LNCaP clone FGC (cell line): ENCODE results near the gene KLHDC7B.
A peak's percentile ranks its signal among the peaks of the same experiment; 100 is the strongest.

Experiments used
- DNase-seq: peaks from one replicate; pipeline ENCODE4 v3.0.0-alpha.2; 2011; ENCODE audit warnings: low read depth
- H3K4me3 ChIP-seq: 2 replicates; pipeline ENCODE4 v1.5.1; 2011; ENCODE audit warnings: mild to moderate bottlenecking, low read depth, low read length, control low read depth
- TF ChIP-seq, protein P1 (sequence below): IDR thresholded peaks from 2 replicates; pipeline ENCODE4 v1.5.1; 2012; ENCODE audit warnings: mild to moderate bottlenecking; ENCODE audit not compliant: control insufficient read depth, insufficient read depth; ENCODE audit errors: extremely low read depth

The KLHDC7B gene

DNA sequence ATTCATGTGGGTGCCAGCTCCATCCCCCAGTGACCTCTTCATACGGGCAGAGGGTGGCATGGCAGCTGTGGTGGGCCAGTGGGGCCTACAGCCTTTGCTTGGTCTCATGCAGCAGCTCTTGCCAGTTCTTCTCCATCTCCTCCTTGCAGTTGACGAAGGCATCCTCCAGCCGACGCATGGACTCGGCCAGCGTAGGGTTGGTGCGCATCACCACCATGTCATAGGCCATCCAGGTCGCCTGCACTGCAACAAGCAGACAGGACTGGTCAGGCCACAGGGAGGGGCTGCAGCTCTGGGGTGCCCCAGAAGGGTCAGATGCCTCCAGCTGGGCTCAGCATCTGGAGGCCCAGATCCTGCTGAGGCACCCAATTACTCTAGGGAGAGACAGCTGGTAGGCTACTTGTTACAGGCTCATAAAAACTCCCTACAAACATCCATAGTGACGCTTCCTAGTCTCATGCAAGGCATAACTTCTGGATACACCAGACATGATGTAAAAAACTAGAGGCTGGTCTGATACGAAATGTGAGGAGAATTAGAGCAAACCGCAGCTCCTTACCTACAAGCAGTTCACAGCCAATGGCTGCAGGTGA is 5.6 kb downstream of the KLHDC7B start:
- DNase-seq, result no peak
- H3K4me3 ChIP-seq, result no peak overlapping the region
- TF ChIP-seq, protein P1, sequence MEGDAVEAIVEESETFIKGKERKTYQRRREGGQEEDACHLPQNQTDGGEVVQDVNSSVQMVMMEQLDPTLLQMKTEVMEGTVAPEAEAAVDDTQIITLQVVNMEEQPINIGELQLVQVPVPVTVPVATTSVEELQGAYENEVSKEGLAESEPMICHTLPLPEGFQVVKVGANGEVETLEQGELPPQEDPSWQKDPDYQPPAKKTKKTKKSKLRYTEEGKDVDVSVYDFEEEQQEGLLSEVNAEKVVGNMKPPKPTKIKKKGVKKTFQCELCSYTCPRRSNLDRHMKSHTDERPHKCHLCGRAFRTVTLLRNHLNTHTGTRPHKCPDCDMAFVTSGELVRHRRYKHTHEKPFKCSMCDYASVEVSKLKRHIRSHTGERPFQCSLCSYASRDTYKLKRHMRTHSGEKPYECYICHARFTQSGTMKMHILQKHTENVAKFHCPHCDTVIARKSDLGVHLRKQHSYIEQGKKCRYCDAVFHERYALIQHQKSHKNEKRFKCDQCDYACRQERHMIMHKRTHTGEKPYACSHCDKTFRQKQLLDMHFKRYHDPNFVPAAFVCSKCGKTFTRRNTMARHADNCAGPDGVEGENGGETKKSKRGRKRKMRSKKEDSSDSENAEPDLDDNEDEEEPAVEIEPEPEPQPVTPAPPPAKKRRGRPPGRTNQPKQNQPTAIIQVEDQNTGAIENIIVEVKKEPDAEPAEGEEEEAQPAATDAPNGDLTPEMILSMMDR, result no peak

DNA sequence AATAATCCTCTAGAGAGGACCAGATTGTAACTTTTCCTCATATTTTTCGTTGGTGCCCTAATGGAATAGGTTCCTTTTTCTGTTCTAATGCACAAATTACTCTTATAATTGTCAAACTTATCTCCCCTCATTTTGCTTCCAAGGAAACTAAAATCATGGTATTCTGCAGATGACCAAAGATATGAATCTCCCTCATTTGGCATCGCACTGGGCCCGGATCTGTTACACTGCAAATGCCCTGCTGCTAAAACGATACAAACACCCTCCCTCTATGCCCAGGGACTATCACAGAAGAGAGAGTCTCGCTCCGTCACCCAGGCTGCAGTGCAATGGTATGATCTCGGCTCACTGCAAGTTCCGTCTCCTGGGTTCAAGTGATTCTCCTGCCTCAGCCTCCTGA is 7.6 kb downstream of the KLHDC7B start:
- no peak overlapping the region for H3K4me3 ChIP-seq
- TF ChIP-seq, protein P1, result no peak
- no peak for DNase-seq

DNA sequence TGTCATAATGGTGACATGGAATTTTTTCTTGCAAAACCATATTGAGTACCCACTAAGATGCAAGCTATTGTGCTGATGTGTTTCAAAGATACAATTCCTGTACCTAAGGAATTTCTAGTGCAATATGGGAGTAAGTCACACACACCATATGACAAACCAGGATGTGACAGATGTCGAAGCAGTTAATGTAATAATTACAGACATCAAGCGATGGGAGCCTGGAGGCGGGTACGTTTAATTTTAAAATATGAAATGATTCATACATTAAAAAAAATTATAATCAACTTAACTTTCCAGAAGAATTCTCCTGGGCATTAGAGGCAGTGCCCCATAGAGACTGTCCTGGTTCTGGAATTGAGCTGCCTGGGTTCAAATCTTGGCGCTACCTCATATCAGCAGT is 11.0 kb downstream of the KLHDC7B start:
- no peak for DNase-seq
- TF ChIP-seq, protein P1, result no peak
- no peak overlapping the region for H3K4me3 ChIP-seq

DNA sequence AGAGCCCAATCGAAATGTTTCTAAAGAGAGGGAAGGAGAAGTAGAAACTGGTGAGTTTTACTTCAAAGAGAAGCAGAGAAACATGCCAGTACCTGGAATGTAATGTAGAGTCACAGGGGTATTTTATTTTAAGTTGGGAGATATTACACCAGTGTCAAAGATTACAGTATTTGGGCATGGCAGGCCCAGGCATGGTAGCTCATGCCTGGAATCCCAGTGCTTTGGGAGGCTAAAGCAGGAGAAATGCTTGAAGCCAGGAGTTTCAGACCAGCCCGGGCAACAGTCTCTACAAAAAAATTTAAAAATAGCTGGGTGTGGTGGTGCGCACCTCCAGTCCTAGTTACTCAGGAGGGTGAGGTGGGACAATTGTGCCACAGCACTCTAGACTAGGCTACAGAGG is 14.3 kb downstream of the KLHDC7B start:
- H3K4me3 ChIP-seq, result no peak overlapping the region
- TF ChIP-seq, protein P1, result no peak
- no peak for DNase-seq

DNA sequence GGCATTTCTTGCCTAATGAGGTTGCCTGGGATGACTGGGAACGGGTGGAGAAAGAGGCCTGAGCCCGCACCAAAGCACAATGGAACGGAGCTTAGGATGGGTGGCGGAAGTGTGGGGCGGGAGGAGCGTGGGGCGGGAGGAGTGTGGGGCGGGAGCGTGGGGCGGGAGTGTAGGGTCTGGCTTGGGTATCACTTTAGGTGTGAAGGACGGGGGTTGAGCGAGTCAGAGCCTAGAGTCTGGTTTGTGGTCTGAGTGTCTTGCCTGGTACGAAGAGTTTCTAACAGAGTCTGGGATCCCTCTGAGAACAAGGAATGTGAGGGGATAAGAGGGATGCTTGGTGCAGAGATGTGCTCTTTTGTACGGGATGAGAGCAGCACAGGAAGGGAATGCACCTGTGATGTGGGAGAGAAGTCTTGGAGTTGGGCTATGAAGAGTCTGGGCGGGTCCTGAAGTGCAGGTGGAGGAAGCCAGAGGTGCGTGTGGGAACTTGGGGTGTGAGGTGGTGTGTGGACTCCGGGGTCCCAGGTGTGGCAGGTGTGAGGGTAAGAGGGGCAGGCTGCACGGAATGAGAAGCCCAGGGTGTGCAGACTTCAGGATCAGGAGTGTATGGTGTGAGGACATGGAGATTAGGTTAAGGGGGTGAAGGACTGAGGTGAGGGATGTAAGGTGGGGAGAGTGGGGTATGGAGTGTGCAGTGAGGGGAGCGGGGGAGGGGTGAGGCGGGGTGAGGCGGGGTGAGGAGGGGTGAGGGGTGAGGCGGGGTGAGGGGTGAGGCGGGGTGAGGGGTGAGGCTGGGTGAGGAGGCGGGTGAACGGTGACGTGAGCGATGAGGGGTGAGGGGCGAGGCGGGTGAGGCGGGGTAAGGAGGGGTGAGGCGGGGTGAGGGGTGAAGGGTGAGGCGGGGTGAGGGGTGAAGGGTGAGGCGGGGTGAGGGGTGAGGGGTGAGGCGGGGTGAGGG is 16.0 kb downstream of the KLHDC7B start:
- TF ChIP-seq, protein P1, result no peak
- no peak overlapping the region for H3K4me3 ChIP-seq
- no peak for DNase-seq

DNA sequence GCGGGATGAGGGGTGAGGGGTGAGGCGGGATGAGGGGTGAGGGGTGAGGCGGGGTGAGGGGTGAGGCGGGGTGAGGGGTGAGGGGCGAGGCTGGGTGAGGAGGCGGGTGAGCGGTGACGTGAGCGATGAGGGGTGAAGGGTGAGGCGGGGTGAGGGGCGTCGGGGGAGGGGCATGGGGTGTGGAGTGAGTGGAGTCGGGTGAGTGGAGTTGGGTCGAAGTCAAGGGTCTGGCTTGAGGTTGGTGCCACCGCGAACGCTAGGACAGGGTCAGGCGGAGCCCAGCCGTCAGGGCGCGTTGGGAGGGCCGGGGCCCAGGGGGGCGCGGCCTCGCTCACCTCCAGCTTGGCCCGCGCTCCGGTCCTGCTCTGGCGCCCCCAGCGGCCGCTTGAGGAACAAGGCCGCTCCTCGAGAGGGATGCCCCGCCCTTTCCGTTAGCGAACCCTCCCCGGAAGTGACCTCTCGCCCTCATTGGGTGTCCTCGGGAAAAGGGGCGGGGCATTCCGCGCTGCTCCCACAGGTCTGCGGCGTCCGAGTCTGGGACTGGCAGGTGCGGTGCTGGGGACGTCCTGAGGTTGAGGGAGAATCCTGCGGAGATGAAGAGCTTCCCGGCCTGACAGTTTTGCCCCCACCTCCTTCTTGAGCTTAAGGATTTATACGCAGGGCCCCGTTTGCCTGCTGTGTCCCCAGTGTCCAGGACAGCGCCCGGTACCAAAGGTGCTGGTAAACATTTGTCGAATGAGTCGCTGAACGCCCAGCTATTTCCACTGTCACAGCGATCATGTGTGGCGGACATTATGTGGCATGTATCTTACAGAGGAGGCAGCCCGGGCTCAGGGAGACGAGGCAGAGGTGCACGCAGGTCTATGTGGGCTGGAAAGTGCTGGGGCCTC is 17.1 kb downstream of the KLHDC7B start, which contains the start of gene SYCE3:
SYCE3 (minus strand) TSS at position 397 of the 890 bp plus-strand sequence. CDS start 6,514 bp downstream, outside the sequence.
- DNase-seq, result peak; percentile 80
- H3K4me3 ChIP-seq, result peak within 1 kb of the TSS; percentile 57
- TF ChIP-seq, protein P1, result peak; percentile 83
